K562 (cell line): ENCODE measurements around the gene DCAF15.

Source experiments
- TARDBP ChIP-seq: fragments of 450-650 bp; IDR thresholded peaks from 2 replicates; pipeline ENCODE4 v1.6.1; 2016
- ZNF175 ChIP-seq: fragments of 200-800 bp; sonication (Bioruptor generic); IDR thresholded peaks from 2 replicates; pipeline ENCODE4 v1.6.1; 2016; ENCODE audit warnings: low read depth, mild to moderate bottlenecking, missing genetic modification characterization, missing compliant biosample characterization

DNA sequence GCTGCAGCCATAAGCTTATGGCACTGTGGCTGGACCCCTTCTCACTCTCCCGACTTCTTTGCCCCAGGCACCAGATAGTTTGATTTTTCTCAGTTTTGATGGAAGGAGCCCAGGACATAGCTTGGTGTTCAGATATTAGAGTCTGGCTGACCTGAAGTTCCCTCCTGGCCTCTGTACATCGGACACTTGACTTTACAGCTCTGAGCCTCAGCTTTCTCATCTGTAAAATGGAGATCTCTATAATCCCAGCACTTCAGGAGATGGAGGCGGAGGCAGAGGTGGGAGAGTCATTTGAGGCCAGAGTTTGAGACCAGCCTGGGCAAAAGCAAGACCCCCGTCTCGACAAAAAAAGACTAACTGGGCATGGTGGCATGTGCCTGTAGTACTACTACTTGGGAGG is 45.4 kb upstream of the DCAF15 start:
- TF ChIP-seq TARDBP (no peak), ZNF175 (CRISPR knock-in tag) (no peak)
